Cardiac septum (tissue), 1 donor: Measurements from ENCODE around the gene NDUFA9. TPM values are rescaled to one million over a fixed set of nuclear protein-coding genes. Genes with fewer than 3 reads are reported as not detected.

ENCODE experiments used
- DNase-seq: peaks from one replicate; pipeline ENCODE4 v3.0.0-alpha.2; 2020; ENCODE audit warnings: low spot score
- intact Hi-C: fragments of 100-400 bp; cut with DNase I; formaldehyde crosslinking; loops from one replicate; pipeline ENCODE4 v1.14.0; 2022
- long read RNA-seq: library from polyadenylated mRNA; unstranded; transcript quantifications from one replicate; pipeline ENCODE4 v2.0.0, GENCODE V29; 2021
- total RNA-seq: library from RNA; stranded (reverse); fragmentation: NEBNext Ultra II Directional; extraction: Animal tissue kit (Norgen Biotek cat#: 25700); gene quantifications from one replicate; pipeline ENCODE4 v1.2.1, GENCODE V29; 2021
- donor health status: DM: no; HTN: no; CAD: no.

NDUFA9 gene
- 268 TPM for total RNA-seq
- long read RNA-seq, full-length matches to known transcripts, result 327 of 344 reads
- long read RNA-seq, partial matches to known transcripts, result 9 of 344 reads
- long read RNA-seq, other reads (novel, unspliced or antisense), result 8 of 344 reads

GRCh38 chr12:4648501-4649357, at the start of gene NDUFA9, which contains the start of gene AKAP3:
Gene NDUFA9, plus strand, starts transcription at chr12:4649114. Its CDS starts 13 bp downstream, at chr12:4649127.
Gene AKAP3, minus strand, starts transcription at chr12:4649051. Its CDS starts 10,855 bp downstream, at chr12:4638196.
- intact Hi-C loops, result loop anchor here (1.0 to 2.0 kb wide), 2 partner anchors 44 to 110 kb away; partner anchors contain the start of gene RAD51AP1
- DNase-seq, result peak; percentile 94

- DNase-seq, result no peak
- intact Hi-C loops, result loop anchor here (5.0 kb wide), 1 partner anchor 154 kb away; no protein-coding TSS in a partner anchor
Observed at GRCh38 chr12:4603421-4603820, 45.5 kb upstream of the NDUFA9 start.

- intact Hi-C loops, result loop anchor here (2.0 to 5.0 kb wide), 2 partner anchors 45 to 153 kb away; partner anchors contain the start of genes AKAP3 and NDUFA9
- DNase-seq, result no peak
Observed at GRCh38 chr12:4603946-4604345, 45.0 kb upstream of the NDUFA9 start.

DNA sequence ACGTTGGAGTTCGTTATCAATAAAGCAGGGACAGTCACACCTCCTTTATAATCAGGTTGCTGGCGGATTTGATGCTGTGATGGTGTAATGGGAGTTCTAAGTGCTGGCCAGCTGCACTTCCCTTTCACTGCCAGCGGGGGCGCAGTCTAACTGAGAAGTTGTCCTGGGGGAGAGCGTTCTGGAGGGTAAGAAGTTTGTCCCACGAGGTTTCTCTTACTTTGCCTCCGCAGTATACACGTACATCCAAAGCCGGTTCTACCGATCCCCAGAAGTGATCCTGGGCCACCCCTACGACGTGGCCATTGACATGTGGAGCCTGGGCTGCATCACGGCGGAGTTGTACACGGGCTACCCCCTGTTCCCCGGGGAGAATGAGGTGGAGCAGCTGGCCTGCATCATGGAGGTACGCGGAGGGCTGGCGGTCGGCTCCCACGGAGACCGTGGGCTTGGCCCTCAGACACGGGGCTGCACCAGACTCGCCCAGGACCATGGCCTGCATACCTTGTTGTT, 44.2 kb upstream of the NDUFA9 start:
- intact Hi-C loops, result loop anchor here (2.0 to 5.0 kb wide), 2 partner anchors 44 to 153 kb away; partner anchors contain the start of genes AKAP3 and NDUFA9
- DNase-seq, result peak; percentile 89

GRCh38 chr12:4607056-4607455, 41.9 kb upstream of the NDUFA9 start:
- intact Hi-C loops, result no loop called here
- DNase-seq, result no peak

- DNase-seq, result no peak
- intact Hi-C loops, result no loop called here
Observed at GRCh38 chr12:4609071-4609470, 39.8 kb upstream of the NDUFA9 start.

DNA sequence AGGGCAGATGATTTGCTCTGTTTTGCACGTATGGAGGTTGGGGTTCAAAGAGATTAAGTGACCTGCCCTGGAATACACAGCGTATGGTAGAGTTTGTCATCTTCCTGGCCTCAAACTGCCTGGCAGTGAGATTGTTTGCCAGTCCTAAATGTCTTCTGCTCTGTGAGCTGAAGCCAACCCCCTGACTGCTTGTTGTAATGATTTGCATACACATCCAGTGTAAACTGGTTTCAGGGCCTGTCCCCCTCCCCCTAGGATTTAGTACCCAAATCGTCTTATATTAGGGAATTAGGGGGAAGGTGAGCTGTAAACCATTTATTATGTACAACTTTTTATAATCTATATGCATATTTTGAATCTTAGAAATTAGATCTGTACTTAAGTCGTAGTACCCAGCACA, 38.4 kb upstream of the NDUFA9 start:
- intact Hi-C loops, result no loop called here
- no peak for DNase-seq

DNA sequence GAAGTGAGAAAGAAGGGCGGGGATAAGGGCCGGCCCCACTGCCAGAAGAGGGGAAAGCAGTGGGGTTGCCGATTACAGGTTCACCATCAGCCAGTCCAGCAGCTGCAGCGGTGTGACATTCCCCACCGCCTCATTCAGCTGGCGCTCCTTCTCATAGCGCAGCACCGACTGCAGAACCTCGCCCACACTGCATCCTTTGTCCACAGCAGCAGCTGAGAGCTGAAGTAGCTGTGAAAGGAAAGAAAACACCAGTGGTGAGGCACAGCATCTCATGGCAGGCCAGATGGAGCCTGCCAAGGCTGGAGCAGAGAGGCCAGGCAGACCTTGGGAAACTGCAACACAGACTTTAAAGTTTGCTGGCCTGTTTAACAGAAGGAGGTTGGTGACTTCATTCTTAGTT, 33.2 kb upstream of the NDUFA9 start:
- no peak for DNase-seq
- intact Hi-C loops, result no loop called here

- no peak for DNase-seq
- intact Hi-C loops, result no loop called here
Observed at GRCh38 chr12:4621511-4621910, 27.4 kb upstream of the NDUFA9 start.

- intact Hi-C loops, result no loop called here
- no peak for DNase-seq
Observed at GRCh38 chr12:4626543-4626942, 22.4 kb upstream of the NDUFA9 start.

- no peak for DNase-seq
- intact Hi-C loops, result no loop called here
Observed at GRCh38 chr12:4628406-4628805, 20.5 kb upstream of the NDUFA9 start.

DNA sequence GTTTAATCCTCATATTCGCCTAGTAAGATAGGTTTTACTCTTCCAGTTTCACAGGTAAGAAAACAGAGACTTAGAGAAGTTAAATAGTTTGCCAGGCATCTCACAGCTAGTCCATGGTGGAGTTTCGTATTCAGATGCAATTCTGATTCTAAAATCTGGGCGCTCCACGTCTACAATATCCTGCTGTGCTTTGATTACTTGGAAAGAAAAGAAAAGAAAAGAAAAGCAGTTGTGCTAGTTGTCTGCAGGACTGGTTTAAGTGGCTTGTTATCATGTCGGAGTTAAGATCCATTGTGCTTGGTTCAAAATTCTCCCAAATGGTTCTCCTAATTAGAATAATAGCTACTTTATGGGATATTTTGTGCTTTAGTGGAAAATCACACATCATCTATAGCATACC, 18.7 kb upstream of the NDUFA9 start:
- intact Hi-C loops, result no loop called here
- DNase-seq, result no peak

- no peak for DNase-seq
- intact Hi-C loops, result no loop called here
Observed at GRCh38 chr12:4643747-4644146, 5.2 kb upstream of the NDUFA9 start.

GRCh38 chr12:4645023-4645422, 3.9 kb upstream of the NDUFA9 start:
- intact Hi-C loops, result no loop called here
- no peak for DNase-seq

DNA sequence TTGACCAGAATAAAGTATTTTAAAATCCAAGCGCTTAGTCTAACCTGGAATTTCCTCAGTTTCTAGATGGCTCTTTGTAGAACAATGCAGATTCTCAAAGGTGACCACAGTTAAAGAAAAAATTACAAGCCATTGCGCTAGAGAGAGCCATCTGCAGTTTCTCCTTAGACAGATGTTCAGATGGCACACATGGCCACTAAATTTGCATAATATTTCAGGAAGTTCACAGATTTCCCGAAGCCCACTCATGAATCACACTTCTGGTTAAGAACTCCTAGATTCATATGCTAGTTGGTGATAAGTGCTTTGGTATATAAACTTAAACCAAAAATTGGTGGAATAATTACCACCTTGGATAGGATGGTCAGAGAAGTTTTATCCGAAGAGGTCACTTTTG, 812 bp upstream of the NDUFA9 start:
- DNase-seq, result no peak
- intact Hi-C loops, result loop anchor here (2.0 kb wide), 1 partner anchor 43 kb away; no protein-coding TSS in a partner anchor

GRCh38 chr12:4649358-4649661, 396 bp downstream of the NDUFA9 start:
- DNase-seq, result no peak
- intact Hi-C loops, result loop anchor here (1.0 to 2.0 kb wide), 2 partner anchors 45 to 111 kb away; partner anchors contain the start of gene RAD51AP1

- intact Hi-C loops, result no loop called here
- no peak for DNase-seq
Observed at GRCh38 chr12:4653257-4653656, 4.3 kb downstream of the NDUFA9 start.

- intact Hi-C loops, result no loop called here
- DNase-seq, result no peak
Observed at GRCh38 chr12:4653691-4654090, 4.8 kb downstream of the NDUFA9 start.

GRCh38 chr12:4663971-4664505, 15.1 kb downstream of the NDUFA9 start:
- intact Hi-C loops, result no loop called here
- DNase-seq, result no peak

GRCh38 chr12:4665236-4665635, 16.3 kb downstream of the NDUFA9 start:
- no peak for DNase-seq
- intact Hi-C loops, result no loop called here
